Osteocyte (in vitro differentiated cells): ENCODE measurements around the gene DIP2C. TPM values are rescaled to one million over a fixed set of nuclear protein-coding genes. Genes with fewer than 3 reads are reported as not detected.

Experiments used
- DNase-seq: peaks from one replicate; pipeline ENCODE4 v3.0.0; 2021; ENCODE audit warnings: mixed read lengths; ENCODE audit not compliant: unreplicated experiment; ENCODE audit errors: extremely low spot score
- H3K27ac Mint-ChIP-seq: one replicate; pipeline ENCODE4 v1.8.0; 2021; ENCODE audit warnings: mild to moderate bottlenecking, mixed read lengths; ENCODE audit not compliant: unreplicated experiment
- H3K27me3 Mint-ChIP-seq: one replicate; pipeline ENCODE4 v1.8.0; 2021; ENCODE audit warnings: mixed read lengths; ENCODE audit not compliant: unreplicated experiment
- H3K36me3 Mint-ChIP-seq: one replicate; pipeline ENCODE4 v1.8.0; 2021; ENCODE audit warnings: mixed read lengths; ENCODE audit not compliant: unreplicated experiment
- H3K4me1 Mint-ChIP-seq: one replicate; pipeline ENCODE4 v1.8.0; 2021; ENCODE audit warnings: mixed read lengths; ENCODE audit not compliant: unreplicated experiment
- H3K4me3 Mint-ChIP-seq: one replicate; pipeline ENCODE4 v1.8.0; 2021; ENCODE audit warnings: mild to moderate bottlenecking, moderate library complexity, mixed read lengths; ENCODE audit not compliant: unreplicated experiment
- H3K9me3 Mint-ChIP-seq: one replicate; pipeline ENCODE4 v1.8.0; 2021; ENCODE audit warnings: mixed read lengths; ENCODE audit not compliant: unreplicated experiment
- CTCF ChIP-seq: fragments of 200-600 bp; sonication (generic); IDR thresholded peaks from 2 replicates; pipeline ENCODE4 v1.5.0; 2021; ENCODE audit warnings: antibody characterized with exemption, mild to moderate bottlenecking, moderate library complexity
- total RNA-seq: library from RNA; stranded (reverse); gene quantifications from 2 replicates; pipeline ENCODE4 v1.2.1, GENCODE V29; 2021

DIP2C gene
- total RNA-seq, 1 donor from 2014 or later = 36.8 TPM

- Mint-ChIP-seq H3K27ac (peak overlapping the region; percentile 88), H3K36me3 (peaks cover 27% of the 10 kb centered on the region), H3K4me1 (peaks cover 65% of the 10 kb centered on the region), H3K9me3 (no peaks in the 10 kb centered on the region), H3K27me3 (no peaks in the 10 kb centered on the region), H3K4me3 (no peak overlapping the region)
- no peak for DNase-seq
- no peak for TF ChIP-seq CTCF
Measured at GRCh38 chr10:372566-372965, 316.9 kb downstream of the DIP2C start.

- peaks cover 72% of the 10 kb centered on the region for H3K4me1 Mint-ChIP-seq
Measured at GRCh38 chr10:371515-371914, 318.0 kb downstream of the DIP2C start.

DNA sequence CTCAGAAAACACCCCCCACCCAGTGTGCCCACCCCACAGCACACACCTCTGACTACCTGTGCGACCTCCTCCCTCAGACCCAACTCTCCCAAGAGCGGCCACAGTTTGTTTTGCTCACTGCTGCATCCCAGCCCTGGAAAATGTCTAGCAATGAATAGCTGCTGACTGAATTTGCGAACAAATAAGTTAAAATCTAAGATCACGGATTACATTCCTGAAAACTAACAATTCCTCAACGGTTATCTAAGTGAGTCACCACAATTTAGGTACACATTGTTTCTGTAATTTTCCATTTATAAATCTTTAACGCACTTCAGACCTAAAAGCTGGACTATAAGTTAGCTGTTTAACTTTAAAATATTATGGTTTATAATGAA, 319.0 kb downstream of the DIP2C start:
- Mint-ChIP-seq H3K27me3 (no peaks in the 10 kb centered on the region), H3K4me3 (no peak overlapping the region), H3K36me3 (peaks cover 27% of the 10 kb centered on the region), H3K4me1 (peaks cover 74% of the 10 kb centered on the region), H3K27ac (peak overlapping the region; percentile 61), H3K9me3 (no peaks in the 10 kb centered on the region)
- TF ChIP-seq CTCF = no peak
- DNase-seq = no peak

More at GRCh38 chr10:371515-371914, 318.0 kb downstream of the DIP2C start:
- TF ChIP-seq CTCF = no peak
- DNase-seq = no peak
- Mint-ChIP-seq H3K27ac (no peak overlapping the region), H3K36me3 (peaks cover 24% of the 10 kb centered on the region), H3K9me3 (no peaks in the 10 kb centered on the region), H3K4me3 (no peak overlapping the region), H3K27me3 (no peaks in the 10 kb centered on the region)

- Mint-ChIP-seq H3K4me1 (peaks cover 71% of the 10 kb centered on the region), H3K36me3 (peaks cover 25% of the 10 kb centered on the region), H3K4me3 (no peak overlapping the region), H3K9me3 (no peaks in the 10 kb centered on the region), H3K27ac (peak overlapping the region; percentile 61), H3K27me3 (no peaks in the 10 kb centered on the region)
- no peak for TF ChIP-seq CTCF
- DNase-seq = no peak
Measured at GRCh38 chr10:369684-370448, 319.6 kb downstream of the DIP2C start.

DNA sequence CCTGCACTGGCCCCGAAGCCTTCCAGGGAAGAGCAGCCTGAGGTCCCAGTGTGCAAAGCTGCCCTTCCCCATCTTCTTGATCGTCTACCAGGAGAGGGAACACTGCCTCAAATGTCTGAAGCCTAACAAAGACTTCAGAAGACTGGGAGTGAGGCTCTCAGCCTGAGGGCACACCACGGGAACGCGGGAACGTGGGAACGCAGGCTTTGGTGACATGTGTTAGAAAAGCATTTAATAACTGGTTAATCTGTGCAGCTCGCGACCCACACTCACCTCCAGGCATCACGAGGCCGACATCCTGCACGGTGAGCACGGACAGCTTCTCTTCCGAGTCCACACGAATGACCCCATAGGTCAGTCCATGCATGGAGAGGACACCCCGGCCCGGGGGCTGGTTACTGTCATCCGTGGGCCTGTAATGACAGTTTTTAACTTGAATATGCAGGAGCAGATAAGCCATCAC, 320.2 kb downstream of the DIP2C start:
- no peak for DNase-seq
- no peaks in the 10 kb centered on the region for H3K9me3 Mint-ChIP-seq
- peak overlapping the region; percentile 61 for H3K27ac Mint-ChIP-seq
- peaks cover 64% of the 10 kb centered on the region for H3K4me1 Mint-ChIP-seq
- H3K36me3 Mint-ChIP-seq = peaks cover 23% of the 10 kb centered on the region
- TF ChIP-seq CTCF = no peak
- H3K4me3 Mint-ChIP-seq = no peak overlapping the region
- H3K27me3 Mint-ChIP-seq = no peaks in the 10 kb centered on the region
